Cerebellar cortex (tissue), 1 donor: ENCODE measurements around the gene HORMAD2.
A peak's percentile ranks its signal among the peaks of the same experiment; 100 is the strongest.
"Not testable (repeated sequence)": the region's sequence is repeated elsewhere in the genome, so short reads cannot be mapped to it uniquely, and the experiment has no call there.

Experiments
- DNase-seq: peaks from one replicate; pipeline ENCODE4 v3.0.0-alpha.2; 2015; ENCODE audit warnings: low spot score

Gene HORMAD2

DNA sequence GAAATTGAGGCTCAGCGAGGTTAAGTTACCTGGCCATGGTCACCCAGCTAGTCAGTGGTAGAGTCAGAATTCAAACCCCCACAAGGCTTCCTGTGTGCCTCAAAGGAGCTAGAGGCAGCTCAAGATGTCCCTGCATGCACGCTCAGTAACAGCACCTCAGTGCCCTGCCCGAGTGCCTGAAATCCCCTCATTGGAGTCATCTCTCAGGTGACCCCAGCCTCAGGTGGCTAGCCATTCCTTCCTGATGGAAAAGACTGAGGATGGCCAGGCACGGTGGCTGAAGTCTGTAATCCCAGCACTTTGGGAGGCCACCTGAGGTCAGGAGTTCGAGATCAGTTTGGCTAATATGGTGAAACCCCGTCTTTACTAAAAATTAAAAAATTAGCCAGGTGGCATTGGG, 129.4 kb downstream of the HORMAD2 start:
- no peak for DNase-seq

DNA sequence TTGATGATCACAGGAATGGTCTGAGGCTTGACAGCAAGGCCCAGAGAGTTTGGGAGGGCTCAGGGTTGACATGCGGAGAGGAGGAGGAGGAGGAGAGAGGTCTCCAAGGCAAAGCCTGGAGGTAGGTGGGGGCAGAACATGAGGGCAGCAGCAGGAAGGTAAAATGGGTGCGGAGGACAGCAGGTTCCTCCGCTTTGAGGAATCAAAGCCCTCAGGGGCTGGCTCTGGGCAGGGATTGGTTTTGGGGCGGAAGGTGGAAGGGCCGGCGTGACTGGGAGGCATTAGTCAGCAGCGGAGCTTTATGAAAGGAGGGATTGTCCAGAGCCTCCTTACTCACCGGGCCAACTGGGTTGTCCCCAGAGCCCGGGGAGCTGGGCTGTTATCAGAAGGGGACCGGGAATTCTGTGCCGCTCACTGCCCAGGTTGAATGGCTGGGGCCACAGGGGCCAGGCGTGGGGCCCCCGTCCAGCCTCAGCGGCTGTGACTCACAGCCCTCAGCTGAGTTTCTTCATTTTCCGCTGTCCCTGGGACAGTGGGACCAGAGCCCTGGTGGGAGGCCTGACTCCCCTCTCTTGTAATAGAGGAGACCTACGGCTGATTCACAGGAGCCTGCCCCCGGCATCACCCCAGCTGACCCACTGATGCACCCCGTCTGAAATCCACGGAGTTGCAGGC, 130.1 kb downstream of the HORMAD2 start:
- no peak for DNase-seq

DNA sequence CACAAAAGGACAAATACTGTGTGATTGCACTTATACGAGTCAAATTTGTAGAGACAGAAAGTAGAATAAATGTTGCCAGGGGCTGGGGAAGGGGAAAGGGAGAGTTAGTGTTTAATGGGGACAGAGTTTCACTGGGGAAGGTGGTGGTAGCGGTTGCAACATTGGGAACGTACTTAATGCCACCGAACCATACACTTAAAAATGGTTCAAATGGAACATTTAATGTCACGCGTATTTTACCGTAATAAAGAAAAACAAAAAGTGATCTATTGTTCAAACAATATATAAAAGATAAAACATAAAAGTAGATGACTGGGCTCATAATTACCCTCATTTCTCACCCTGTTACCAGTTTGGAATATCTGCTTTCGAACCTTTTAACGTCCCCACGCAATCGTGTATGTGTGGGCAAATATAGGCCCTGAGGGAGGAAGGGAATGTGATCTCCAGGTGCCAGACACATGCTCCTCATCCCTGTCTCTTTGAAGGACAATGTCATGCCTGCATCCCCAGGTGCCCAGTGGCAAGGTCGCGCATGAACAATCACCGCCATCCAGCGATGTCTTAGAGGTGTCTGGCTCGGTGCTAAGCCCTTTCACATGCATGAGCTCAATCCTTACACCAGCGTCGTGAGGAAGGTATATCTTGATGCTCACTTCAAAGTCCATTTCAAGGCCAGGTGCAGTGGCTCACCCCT, 131.0 kb downstream of the HORMAD2 start:
- no peak for DNase-seq

DNA sequence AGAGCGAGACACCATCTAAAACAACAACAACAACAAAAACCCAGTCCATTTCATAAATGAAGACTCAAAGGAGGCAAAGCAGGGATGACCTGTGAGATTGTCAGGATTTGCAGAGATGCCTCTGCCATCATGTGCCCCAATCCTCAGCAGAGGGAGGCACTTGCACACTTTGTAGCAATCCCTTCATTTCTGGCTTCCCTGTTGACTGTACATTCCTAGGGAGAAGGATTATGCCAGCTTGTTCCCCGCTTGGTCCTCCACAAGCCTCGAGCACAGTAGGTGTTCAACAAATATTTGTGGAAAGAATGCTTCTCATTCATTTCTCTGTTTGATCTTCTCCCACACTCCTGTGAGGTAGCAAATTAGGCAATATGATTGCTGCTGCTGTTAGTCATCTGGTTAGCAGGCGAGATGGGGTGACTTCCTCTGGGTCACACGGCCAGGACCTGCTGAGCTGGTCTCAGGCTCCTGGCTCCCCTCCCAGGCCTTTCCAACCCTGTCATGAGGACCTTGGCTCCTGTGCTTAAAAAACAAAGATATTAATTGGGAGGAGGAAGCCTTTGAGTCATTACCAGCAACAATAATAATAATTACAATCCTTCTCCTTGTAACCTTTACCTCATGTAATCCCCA, 132.2 kb downstream of the HORMAD2 start:
- DNase-seq = peak; percentile 83

DNA sequence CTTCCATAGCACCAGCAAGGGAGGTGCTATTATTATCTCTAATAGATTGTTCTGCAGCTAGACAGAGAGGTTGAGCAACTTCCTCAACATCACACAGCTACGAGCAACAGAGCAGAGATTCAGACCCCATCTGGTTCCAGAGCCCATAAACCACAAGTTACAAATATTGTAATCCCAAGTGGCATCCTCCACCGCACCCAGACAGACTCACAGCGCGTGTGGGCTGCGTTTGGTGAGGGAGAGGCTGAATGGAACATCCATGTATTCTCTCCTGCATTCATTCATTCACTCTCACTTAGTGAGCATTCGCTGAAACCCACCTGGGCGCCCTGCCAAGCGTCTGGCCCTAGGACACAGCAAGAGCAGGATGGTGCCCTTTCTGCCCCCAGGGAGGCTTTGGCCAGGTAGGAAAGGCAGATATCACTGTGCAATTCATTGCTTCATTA, 132.8 kb downstream of the HORMAD2 start:
- no peak for DNase-seq

DNA sequence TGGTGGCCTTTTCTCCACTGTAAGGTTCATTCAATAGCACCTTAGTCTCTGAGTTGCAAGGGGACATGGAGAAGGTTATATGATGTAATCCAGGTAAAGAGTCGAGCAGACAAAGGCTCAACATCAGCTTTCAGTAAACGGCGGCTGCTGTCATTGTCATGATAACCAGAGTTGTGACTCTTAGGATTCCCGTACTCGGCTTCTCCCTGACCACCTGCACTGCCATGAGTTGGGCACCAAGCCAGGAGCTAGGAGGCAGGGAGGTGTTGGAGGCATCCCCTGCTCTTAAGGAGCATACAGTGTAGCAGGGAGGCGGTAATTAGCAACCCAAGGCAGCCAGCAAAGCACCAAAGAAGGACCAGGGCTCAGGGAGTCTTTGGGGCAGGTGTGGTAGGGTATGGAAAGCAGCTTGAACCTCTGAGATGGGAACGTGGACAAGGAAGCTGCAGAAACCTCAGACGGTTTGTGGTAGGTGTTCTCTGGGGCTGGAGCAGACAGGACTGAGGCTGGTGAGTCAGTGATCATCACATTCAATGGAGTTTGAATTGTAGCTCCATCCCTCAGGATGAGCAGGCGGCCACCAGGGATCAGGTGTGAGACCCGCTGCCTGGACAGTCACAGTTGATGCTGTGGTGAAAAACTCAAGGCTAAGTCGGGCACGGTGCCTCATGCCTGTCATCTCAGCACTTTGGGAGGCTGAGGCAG, 134.6 kb downstream of the HORMAD2 start:
- DNase-seq = no peak

DNA sequence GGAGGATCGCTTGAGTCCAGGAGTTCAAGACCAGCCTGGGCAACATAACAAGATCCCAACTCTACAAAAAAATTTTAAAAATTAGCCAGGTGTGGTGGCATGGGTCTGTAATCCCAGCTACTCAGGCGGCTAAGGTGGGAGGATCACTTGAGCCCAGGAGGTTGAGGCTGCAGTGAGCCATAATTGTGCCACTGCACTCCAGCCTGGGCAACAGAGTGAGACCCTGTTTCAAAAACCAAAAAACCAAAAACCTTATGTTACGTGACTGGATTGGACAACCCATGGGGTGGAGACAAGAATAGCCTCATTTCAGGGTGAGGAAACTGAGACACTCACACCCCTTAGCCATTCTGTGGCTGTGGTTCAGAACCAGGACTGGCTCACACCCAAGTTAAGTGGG, 136.0 kb downstream of the HORMAD2 start:
- not testable (repeated sequence) for DNase-seq

DNA sequence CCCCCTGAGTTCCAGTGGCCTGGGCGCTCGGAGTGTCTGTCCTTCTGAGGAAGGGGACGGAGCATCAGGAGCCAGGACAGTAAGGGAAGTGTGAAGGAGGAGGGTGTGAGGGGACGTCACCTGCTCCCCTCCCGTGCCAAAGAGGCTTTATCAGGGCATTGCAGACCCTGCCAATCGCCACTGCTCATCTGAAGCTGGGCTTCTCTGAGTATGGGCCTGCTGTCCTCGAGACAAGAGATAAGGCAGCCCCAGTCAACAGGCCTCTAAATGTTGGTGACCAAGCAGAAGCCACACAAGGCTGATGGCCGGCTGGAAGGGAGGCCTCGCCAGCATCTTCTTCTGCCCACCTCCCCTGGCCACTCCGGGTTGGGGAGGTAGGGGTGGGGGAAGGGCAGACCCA, 136.4 kb downstream of the HORMAD2 start:
- DNase-seq = no peak

DNA sequence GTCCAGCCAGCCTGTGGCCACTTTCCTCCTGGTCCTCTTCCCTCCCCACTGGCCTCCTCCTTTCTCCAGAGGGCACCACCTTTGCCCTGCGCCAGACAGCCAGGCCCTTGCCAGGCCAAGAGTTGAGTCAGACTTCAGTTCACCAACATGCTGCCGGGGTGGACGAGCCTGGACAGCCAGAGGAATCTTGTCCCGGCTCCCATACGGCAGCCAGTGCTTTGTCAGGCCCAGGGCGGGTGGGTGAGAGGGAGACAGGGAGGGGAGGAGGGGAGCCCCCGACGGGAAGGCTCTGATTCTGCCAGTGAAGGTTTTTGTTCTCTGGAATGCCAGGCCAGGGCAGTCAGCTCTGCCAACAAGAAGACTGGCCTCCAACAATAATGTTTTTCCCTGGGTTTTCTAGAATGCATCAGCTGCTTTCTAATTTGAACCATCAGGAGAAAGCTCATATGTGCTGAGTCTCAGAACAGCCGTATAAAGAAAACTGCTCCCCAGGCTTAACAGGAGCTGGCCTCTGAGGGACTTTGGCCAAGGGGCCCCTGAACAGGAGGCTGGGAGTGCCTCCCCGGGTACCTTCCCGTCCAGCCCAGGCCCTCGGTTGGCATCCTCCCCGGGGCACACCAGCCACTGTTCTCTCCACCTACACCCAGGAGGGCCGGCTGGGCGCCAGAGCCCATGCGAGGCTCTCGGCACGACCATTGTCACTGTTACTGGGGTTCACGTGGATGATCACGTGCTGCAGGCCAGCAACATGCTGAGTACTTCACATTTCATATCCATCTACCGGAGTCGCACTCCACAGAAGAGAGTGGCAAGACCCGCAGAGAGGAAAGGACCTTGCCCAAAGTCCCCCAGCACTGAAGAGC, 137.7 kb downstream of the HORMAD2 start:
- no peak for DNase-seq

DNA sequence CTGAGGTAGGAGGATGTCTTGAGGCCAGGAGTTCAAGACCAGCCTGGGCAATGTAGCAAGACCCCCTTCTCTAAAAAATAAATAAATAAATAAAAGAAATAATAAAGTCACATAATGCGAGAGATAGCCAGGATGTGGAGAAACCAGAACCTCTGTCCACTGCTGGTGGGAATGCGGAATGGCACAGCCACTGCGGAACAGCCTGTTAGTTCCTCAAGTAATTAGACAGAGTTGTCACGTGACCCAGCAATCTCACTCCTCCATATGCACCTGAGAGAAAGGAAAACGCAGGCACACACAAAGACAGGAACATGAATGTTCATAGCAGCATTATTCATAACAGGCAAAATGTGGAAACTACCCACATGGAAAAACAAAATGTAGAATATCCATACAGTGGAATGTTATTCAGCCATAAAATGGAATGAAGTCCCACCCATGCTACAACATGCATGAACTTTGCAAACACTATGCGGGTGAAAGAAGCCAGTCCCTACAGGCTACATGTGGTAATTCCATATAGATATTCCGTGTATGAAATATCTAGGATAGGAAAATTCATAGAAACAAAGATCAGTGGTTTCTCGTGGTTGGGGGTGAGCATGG, 138.9 kb downstream of the HORMAD2 start:
- no peak for DNase-seq

DNA sequence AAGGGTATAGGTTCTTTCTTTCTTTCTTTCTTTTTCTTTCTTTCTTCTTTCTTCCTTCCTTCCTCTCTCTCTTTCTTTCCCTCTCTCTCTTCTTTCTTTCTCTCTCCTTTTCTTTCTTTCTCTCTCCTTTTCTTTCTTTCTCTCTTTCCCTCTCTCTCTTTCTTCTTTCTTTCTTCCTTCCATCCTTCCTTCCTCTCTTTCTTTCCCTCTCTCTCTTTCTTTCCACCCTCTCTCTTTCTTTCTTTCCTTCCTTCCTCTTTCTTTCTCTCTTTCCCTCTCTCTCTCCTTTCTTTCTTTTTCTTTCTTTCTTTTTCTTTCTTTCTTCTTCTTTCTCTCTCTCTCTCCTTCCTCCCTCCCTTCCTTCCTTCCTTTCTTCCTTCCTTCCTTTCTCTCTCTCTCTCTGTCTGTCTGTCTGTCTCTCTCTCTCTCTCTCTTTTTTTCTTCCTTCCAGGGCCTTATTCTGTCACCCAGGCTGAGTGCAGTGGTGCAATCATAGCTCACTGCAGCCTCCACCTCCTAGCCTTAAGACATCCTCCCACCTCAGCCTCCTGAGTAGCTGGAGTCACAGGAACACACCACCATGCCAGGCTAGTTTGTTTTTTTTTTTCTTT, 139.5 kb downstream of the HORMAD2 start:
- DNase-seq = no peak

DNA sequence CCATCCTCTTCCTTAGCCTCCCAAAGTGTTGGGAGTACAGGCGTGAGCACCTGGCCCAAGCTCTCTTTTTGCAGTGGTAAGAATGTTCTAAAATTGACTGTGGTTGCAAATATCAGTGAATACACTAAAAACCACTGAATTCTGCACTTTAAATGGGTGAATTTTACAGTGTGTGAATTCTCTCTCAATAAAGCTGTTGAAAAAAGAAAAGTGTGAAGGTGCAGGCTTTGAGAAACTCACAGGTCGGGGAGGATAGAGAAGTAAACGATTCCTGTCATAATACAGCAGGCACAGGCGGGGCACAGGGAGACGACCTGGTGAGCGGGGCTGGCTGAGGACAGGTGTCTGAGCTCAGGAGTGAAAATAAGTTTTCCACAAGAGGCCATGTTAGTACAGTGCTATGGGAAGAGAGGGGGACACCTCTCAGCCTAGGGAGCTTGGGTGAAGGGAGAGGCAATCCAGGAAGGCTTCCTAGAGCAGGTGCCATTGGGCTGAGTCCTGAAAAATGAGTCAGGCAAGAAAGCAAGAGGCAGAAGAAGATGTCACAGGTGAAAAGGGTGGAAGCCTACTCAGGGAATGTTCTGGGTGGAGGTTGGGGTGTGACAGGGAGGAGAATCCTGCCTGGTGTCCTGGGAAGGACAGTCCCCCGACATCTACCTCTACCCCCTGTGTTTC, 140.2 kb downstream of the HORMAD2 start:
- DNase-seq = no peak

DNA sequence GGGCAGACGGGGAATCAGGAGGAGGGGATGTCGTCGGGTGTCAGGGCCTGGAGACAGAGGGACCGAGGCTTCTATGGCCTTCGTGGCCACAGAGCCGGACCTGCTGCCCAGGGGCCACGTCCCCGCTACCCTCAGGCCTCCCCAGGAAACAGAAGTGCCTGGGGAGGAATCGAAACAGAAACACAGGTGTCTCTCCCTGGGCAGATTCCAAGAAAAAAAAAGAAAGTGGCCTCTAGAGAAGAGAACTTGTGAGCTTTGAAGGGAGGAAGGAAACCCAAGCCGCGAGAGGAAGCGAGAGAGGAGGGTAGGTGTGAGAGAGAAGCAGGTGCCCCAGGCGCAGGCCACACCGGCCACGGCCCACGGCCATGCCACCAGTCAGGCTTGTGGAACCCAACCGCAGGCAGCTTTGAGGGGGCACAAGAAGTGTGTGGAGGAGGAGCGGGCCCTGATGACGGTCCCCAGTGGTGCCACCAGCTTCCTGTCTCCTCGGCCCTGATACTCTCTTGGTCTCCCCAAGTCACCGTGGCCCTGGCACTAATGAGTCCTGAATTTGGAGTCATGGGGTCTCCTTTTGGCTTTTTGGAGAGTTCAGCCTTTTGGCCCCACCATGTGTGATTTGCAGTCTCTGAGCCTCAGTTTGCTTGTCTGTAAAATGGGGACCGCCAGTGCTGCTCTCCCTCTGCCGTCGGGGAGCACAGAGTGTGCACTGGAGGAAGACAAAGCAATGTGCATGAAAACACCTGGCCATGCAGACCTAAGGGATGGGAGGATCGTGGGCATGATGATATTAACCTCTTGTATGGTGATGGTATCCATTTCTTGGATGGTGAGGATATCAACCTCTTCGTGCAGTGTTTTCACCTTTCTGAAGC, 141.1 kb downstream of the HORMAD2 start:
- DNase-seq = no peak

DNA sequence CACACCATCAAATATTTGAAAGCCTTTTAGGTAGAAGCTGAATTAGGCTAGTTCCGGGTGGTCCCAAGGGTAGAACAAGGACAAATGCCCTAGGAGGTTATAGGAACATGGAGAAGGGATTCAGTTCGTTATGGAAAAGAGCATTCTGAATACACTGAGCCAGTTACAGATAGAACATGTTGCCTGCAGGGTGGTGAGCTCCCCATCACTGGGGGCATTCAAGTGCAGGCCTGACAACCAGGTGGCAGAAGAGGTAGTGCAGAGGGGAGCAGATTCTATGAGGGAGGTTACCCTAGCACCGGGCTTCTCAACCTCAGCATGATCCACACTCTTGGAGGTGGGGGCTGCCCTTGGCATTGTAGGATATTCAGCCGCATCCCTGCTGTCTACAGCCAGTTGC, 142.1 kb downstream of the HORMAD2 start:
- no peak for DNase-seq

DNA sequence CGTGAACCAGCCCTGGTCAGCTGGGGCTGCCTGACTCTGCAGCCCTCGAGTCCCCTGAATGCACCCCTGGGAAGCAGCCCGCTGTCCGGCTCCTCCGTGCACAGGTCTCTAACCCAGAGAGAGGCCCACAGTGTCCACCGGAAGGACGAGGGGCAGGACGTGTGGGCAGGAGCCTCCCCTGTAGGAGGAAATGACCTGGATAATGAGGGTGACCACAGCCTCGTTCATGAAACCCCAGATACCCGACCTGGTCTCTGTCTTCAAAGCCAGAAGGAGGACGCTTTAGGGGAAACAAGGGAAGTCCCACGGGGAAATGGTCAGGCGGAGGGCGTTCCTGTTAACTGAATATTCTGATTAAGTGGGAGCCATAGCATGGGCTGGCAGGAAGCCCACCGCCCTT, 143.0 kb downstream of the HORMAD2 start:
- DNase-seq = no peak

DNA sequence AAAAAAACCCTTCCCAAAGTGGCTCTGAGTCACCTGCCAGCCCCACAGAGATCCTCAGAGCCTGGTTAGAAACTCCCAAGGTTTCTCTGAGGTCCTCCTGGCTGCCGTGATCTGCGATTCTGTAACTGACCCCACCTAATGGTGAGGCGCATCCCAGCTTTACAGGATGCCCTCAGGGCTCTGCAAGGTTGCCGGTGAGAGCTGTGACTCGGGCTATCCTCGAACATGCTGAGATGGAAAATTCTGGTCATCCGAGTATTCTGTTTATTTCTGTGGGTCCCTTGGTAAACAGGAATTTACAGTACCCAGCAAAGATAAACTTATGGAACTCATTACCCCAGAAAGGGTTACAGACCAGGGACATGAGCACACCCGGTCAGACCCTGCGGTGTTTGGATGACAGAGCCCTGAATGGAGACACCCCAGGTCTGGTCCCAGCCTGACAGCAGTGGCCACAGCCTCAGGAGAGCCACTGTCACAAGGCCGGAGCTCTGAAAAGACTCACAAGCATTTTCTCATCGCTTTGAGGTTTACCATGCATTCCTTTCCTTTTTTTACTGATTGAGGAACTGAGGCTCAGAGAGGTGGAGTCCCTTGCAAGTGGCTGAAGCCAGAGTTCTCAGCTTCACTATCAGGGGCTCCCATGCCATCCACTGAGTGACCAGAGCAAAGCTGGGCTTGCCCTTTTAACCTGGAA, 144.0 kb downstream of the HORMAD2 start:
- DNase-seq = no peak

DNA sequence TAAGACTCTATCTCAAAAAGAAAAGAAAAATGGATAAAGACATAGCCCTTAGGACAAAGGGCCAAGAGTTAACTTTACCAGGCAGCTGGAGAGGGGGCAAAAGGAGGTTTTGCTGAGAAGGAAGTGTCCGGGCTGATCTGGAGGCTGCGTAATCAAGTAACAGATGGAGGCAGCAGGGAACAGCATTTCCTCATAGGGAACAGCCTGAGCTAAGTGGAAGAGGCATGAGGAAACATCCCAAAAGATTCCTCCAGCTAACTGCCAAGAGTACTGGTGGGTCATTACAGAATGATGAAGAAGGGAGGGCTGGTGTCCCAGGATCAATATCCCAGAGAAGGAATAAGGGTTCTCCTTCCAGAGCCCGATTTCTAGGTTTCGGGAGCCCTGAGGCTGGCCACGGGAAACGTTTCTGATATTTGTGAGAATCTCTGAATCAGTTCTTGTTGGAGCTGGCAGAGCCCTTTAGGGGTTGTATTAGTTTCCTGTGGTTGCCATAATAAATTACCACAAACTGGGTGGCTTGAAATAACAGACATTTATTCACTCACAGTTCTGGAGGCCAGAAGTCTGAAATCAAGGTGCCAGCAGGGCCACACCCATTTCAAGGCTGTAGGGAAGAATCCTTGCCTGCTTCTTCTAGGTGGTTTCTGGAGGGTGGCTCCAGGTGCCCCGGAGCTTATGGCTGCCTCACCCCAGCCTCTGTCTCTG, 145.1 kb downstream of the HORMAD2 start:
- no peak for DNase-seq
